Measurements from ENCODE around the gene RSU1. TPM values are rescaled to one million over a fixed set of nuclear protein-coding genes. Genes with fewer than 3 reads are reported as not detected.

RSU1 gene
- total RNA-seq, 1 experiment from 2014 or later, result 29.5 TPM

- RAD21 ChIA-PET (ENCODE audit: low non-redundant PET in 1 of 2, low total read pairs in 2 of 2, uncharacterized antibody in 2 of 2, unreplicated experiment in 2 of 2), result no interaction called here
- Histone ChIP-seq H4K20me1 (ENCODE audit: insufficient read depth) (no peaks in the 10 kb centered on the region), H3K9me3 (ENCODE audit: control insufficient read depth in 1 of 2, insufficient read depth in 1 of 2, low read depth in 1 of 2, low read length in 2 of 2) (no peaks in the 10 kb centered on the region), H3K36me3 (ENCODE audit: control insufficient read depth in 1 of 2, insufficient read depth in 2 of 2, low read length in 2 of 2) (no peaks in the 10 kb centered on the region), H2AFZ (ENCODE audit: low read depth, low read length, poor library complexity, severe bottlenecking) (no peak overlapping the region), H3K4me3 (replicated peaks in 1 of 2; ENCODE audit: low read depth in 1 of 2, low read length in 2 of 2) (no peak overlapping the region), H3K9me2 (ENCODE audit: insufficient read depth) (no peaks in the 10 kb centered on the region), H3K4me1 (ENCODE audit: control insufficient read depth in 1 of 2, insufficient read depth in 2 of 2, low read length in 2 of 2) (peaks cover 0 to 10% of the 10 kb centered on the region in 2 experiments; a peak in 2 of 4 replicates), H3K9ac (ENCODE audit: low read length) (no peak overlapping the region), H3K27me3 (ENCODE audit: insufficient read depth, low read length) (no peaks in the 10 kb centered on the region), H3K27ac (ENCODE audit: low read depth, low read length) (no peak overlapping the region), H3K79me2 (ENCODE audit: insufficient read depth, low read length) (no peaks in the 10 kb centered on the region), H3K4me2 (ENCODE audit: low read length) (no peak overlapping the region)
- no peak for TF ChIP-seq SIN3A (IDR thresholded peaks at IDR 0.05; ENCODE audit: low read depth)
- no peak for TF ChIP-seq EGR1 (IDR thresholded peaks at IDR 0.05; ENCODE audit: low read depth)
- no peak for TF ChIP-seq YY1 (IDR thresholded peaks at IDR 0.05; ENCODE audit: extremely low read depth, insufficient replicate concordance, low read depth, low read length)
- TF ChIP-seq TCF7L2 (IDR thresholded peaks at IDR 0.05; ENCODE audit: borderline replicate concordance, extremely low read depth, insufficient read depth, insufficient read length), result no peak
- TF ChIP-seq EZH2 (IDR thresholded peaks at IDR 0.05), result no peak
- TF ChIP-seq POLR2AphosphoS5 (IDR thresholded peaks at IDR 0.05; ENCODE audit: low read depth, low read length), result no peak
- TF ChIP-seq RAD21 (IDR thresholded peaks at IDR 0.05; ENCODE audit: low read depth), result no peak
- TF ChIP-seq, protein P1, sequence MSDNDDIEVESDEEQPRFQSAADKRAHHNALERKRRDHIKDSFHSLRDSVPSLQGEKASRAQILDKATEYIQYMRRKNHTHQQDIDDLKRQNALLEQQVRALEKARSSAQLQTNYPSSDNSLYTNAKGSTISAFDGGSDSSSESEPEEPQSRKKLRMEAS (IDR thresholded peaks at IDR 0.05), result no peak
- no peak for TF ChIP-seq EZH2phosphoT487 (IDR thresholded peaks at IDR 0.05; ENCODE audit: borderline replicate concordance)
- no peak for TF ChIP-seq ZFX (IDR thresholded peaks at IDR 0.05)
- no peak for TF ChIP-seq ELF1 (IDR thresholded peaks at IDR 0.05; ENCODE audit: borderline replicate concordance, low read depth)
- TF ChIP-seq FOSL1 (IDR thresholded peaks at IDR 0.05; ENCODE audit: low read depth), result no peak
- TF ChIP-seq POLR2A (IDR thresholded peaks at IDR 0.05; ENCODE audit: borderline replicate concordance, extremely low read depth, insufficient read depth, insufficient read length), result no peak
- TF ChIP-seq CBX3 (IDR thresholded peaks at IDR 0.05; ENCODE audit: low read depth), result no peak
- no peak for TF ChIP-seq JUND (IDR thresholded peaks at IDR 0.05)
- ATAC-seq (no peak), DNase-seq (ENCODE audit: low read depth, low spot score) (no peak)
- intact Hi-C loops (cut with micrococcal nuclease), result no loop called here
- CTCF ChIA-PET, result no interaction called here
- BruUV-seq (replicated peaks), result no TSS peak
- POLR2A ChIA-PET, result interaction anchor here (1.2 to 2.1 kb wide), 2 partner anchors 28 to 337 kb away, joined by 3 to 9 read pairs; partner anchors contain the start of gene TRDMT1
Measured at GRCh38 chr10:16863766-16864165, 46.5 kb upstream of the RSU1 start.
